Measurements from ENCODE around the gene IGF2.
A peak's percentile ranks its signal among the peaks of the same experiment; 100 is the strongest.

IGF2 gene

DNA sequence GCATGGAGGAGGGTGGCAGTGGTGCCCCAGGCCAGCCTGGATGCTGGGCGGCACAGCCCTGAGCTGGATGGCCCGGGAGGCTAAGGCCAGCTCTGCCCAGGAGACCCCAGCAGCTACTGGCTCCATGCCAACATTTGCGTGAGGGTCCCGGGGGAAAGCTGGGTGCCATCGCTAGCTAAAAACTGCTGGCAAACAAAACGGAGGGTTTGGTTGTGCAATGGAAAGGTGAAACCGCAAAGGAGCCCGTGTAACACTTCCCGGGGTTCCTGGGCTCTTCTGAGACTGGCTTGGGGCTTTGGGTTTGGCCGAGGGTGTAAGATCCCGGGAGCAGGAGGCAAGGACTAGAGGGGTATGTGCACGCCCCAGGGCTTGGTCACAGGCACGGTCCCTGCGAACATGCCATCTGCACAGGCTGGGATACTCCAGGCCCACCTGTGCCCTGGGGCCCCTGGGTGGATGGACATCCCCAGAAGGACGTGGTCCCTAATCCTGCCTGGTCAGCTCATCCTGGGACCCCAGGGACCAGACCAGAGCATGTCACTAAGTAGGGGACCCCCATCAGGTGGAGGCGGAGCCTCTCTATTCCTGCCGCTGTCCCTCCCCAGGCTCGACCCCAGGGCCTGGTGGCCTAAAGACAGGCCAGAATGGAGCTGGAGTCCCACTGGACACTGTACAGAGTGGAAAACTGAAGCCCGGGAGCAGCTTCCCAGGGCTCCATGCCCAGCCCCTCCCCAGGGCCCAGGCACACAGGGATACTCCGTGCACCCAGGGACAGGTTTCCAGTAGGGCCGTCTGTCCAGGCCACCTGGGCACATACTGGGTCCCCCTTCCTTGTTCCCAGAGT lies 44.6 kb downstream of the IGF2 start:
- Histone ChIP-seq H3K4me3 (ENCODE audit: low read depth, low read length) (no peak overlapping the region), H3K27ac (no peak overlapping the region), H3K36me3 (replicated peaks) (no peaks in the 10 kb centered on the region), H3K27me3 (replicated peaks) (no peaks in the 10 kb centered on the region)
- in situ Hi-C loops (cut with HindIII; ENCODE audit: low pct_ligation_motif_present, low sequenced_read_pairs) = no loop called here
- TF ChIP-seq, protein P1, sequence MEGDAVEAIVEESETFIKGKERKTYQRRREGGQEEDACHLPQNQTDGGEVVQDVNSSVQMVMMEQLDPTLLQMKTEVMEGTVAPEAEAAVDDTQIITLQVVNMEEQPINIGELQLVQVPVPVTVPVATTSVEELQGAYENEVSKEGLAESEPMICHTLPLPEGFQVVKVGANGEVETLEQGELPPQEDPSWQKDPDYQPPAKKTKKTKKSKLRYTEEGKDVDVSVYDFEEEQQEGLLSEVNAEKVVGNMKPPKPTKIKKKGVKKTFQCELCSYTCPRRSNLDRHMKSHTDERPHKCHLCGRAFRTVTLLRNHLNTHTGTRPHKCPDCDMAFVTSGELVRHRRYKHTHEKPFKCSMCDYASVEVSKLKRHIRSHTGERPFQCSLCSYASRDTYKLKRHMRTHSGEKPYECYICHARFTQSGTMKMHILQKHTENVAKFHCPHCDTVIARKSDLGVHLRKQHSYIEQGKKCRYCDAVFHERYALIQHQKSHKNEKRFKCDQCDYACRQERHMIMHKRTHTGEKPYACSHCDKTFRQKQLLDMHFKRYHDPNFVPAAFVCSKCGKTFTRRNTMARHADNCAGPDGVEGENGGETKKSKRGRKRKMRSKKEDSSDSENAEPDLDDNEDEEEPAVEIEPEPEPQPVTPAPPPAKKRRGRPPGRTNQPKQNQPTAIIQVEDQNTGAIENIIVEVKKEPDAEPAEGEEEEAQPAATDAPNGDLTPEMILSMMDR (IDR thresholded peaks at IDR 0.05; ENCODE audit: low read depth, low read length, missing control alignments) = no peak
- DNase-seq = no peak

DNA sequence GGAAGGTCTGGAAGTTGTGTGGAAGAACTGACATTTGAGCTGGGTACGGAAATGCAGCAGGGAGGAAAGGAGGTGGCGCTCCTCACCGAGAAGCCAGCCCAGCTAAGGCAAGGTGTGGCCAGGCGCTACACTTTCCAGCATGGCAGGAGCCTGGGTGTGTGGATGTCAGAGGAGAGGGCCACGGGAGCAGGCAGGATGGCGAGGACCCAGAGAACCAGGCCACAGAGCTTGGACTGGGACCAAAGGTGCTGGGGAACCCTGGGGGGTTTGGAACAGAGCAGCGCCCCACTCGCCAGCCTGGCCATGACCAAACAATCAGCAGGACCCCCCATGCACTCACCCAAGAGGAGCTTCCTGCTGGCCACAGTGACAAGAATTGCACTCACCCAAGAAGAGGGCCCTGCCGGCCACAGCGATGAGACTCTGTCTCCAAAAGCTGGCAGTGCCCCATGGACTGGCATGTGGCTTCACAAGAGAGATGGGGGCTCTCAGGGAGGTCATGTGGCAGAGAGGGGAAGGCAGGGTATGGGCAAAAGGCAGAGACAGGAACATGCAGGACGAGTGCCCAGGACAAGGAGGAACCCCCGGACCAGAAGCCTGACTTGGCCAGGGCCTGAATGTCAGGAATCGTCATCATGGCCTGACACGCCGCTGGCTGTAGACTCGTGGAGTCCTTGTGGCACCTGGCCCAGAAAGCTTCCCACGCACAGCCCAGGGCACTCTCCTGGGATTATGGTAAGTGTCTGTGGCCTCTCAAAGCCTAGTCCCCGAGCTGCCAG lies 45.4 kb downstream of the IGF2 start:
- H3K36me3 ChIP-seq (replicated peaks) = no peaks in the 10 kb centered on the region
- TF ChIP-seq, protein P1 (IDR thresholded peaks at IDR 0.05; ENCODE audit: low read depth, low read length, missing control alignments) = no peak
- no peaks in the 10 kb centered on the region for H3K27me3 ChIP-seq (replicated peaks)
- H3K27ac ChIP-seq = no peak overlapping the region
- no peak overlapping the region for H3K4me3 ChIP-seq (ENCODE audit: low read depth, low read length)
- DNase-seq = no peak
- in situ Hi-C loops (cut with HindIII; ENCODE audit: low pct_ligation_motif_present, low sequenced_read_pairs) = no loop called here

DNA sequence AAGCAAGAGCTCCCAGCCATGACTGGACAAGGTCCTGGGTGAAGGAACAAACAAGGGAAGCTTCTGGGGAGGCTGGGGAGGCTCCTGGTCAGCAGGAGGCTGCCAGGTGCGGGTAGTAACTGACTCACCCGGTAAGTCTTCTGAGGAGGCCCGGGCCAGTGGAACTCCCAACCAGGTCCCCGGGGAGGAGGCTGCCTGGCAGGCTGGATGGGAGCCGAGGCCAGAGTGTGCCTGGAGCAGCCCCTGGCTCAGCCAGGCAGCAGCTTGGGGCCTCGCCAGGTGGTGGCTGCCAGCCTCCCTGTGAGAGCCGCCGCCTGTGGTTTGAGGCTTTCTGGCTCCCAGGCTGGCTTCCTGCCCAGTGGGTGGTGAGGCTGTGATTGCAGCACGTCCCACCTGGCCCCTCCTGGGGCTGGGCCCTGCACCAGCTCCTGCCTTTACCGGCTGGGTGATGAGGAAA lies 46.2 kb downstream of the IGF2 start:
- DNase-seq = peak; percentile 22
- TF ChIP-seq, protein P1 (IDR thresholded peaks at IDR 0.05; ENCODE audit: low read depth, low read length, missing control alignments) = no peak
- in situ Hi-C loops (cut with HindIII; ENCODE audit: low pct_ligation_motif_present, low sequenced_read_pairs) = no loop called here

DNA sequence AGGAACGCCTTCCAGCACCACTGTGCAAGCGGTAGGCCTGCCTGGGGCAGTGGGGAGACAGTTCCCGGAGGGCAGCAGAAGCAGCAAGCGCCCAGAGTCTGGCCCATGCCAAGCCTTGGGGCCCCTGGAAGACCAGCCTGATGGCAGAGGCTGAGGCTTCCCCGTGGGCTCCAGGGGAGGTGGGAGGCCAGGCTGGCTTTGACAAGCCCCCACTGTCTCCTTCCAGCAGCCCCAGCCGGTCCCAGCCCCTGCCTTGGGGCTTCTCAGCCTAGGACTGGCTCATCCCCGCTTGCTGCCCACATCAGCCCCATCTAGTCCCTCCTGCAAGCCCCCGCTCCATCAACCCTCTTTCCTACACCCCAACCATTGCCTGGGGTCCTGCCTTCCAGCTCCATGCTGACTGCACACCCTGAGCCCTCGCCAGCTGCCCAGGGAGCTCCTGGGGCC lies 46.7 kb downstream of the IGF2 start:
- DNase-seq = no peak
- H3K27me3 ChIP-seq (replicated peaks) = no peaks in the 10 kb centered on the region
- H3K4me3 ChIP-seq (ENCODE audit: low read depth, low read length) = no peak overlapping the region
- TF ChIP-seq, protein P1 (IDR thresholded peaks at IDR 0.05; ENCODE audit: low read depth, low read length, missing control alignments) = no peak
- no peaks in the 10 kb centered on the region for H3K36me3 ChIP-seq (replicated peaks)
- in situ Hi-C loops (cut with HindIII; ENCODE audit: low pct_ligation_motif_present, low sequenced_read_pairs) = no loop called here
- no peak overlapping the region for H3K27ac ChIP-seq

More for the DNA sequence above, 46.2 kb downstream of the IGF2 start:
- no peak overlapping the region for H3K4me3 ChIP-seq (ENCODE audit: low read depth, low read length)
- H3K36me3 ChIP-seq (replicated peaks) = no peaks in the 10 kb centered on the region
- no peak overlapping the region for H3K27ac ChIP-seq
- no peaks in the 10 kb centered on the region for H3K27me3 ChIP-seq (replicated peaks)

DNA sequence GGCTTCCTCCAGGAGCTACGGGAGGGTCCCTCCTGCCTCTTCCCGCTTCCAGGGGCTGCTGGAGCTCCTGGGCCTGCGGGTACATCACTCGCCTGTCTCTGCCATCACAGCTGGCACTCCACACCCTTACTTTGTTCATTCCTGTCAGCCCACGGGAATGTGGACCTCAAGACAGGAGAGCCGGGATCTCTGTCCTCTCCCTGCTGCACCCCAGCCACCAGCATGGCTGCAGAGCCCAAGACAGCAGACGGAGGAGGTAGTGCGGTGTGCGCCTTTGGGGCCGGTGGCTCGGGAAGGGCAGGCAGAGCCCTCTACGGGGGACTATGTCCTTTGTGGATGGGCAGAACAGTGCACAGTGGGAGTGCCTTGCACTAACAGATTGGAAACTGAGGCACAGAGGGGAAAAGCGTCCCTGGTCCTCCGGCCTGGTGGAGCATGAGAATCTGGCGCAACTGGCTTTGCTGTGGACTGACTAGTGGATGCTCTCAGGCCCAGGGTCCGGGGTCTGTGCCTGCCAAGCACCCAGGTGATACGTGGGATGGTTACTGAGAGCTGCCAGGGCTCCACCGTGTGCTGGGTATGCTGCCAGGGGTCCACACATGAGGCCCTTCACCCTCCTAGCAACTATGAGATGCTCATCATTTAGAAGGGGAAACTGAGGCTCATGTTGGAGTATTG lies 47.3 kb downstream of the IGF2 start:
- Histone ChIP-seq H3K36me3 (replicated peaks) (no peaks in the 10 kb centered on the region), H3K27me3 (replicated peaks) (no peaks in the 10 kb centered on the region), H3K27ac (no peak overlapping the region), H3K4me3 (ENCODE audit: low read depth, low read length) (no peak overlapping the region)
- TF ChIP-seq, protein P1 (IDR thresholded peaks at IDR 0.05; ENCODE audit: low read depth, low read length, missing control alignments) = no peak
- DNase-seq = no peak
- in situ Hi-C loops (cut with HindIII; ENCODE audit: low pct_ligation_motif_present, low sequenced_read_pairs) = no loop called here
